Endothelial cell of umbilical vein (primary cell): ENCODE results near the gene RIMS3. TPM values are rescaled to one million over a fixed set of nuclear protein-coding genes. Genes with fewer than 3 reads are reported as not detected.

Source experiments
- BruUV-seq: library from RNA; stranded (reverse); fragments of 400-500 nt; replicated peaks from 2 replicates; lab custom pipeline; 2021; lab: Mats Ljungman, UMichigan
- CTCF ChIA-PET: fragments of 300-600, 350-600 bp; sonication (Branson Sonifier 250); formaldehyde crosslinking; loops from one replicate; lab custom pipeline; 2021; ENCODE audit warnings: antibody characterized with exemption, inconsistent platforms; lab: Charles Lee
- POLR2A ChIA-PET: fragments of 300-600, 350-600 bp; sonication (Branson Sonifier 250); formaldehyde crosslinking; loops from one replicate; lab custom pipeline; 2021; ENCODE audit warnings: antibody characterized with exemption, inconsistent platforms; lab: Charles Lee
- DNase-seq: peaks from one replicate; pipeline ENCODE4 v3.0.0-alpha.2; 2011; ENCODE audit warnings: low read depth, low spot score
- FAIRE-seq: peaks from 2 replicates; lab custom pipeline; 2011; peaks lifted over from hg19 to GRCh38; lab: Jason Lieb, UNC
- H2AFZ ChIP-seq: 2 replicates; pipeline ENCODE4 v1.6.0; 2012; ENCODE audit warnings: low read depth, low read length, control low read depth, inconsistent platforms
- H3K27ac ChIP-seq: 2 replicates; pipeline ENCODE4 v1.5.1; 2011; ENCODE audit warnings: low read depth, mild to moderate bottlenecking, control low read depth, low read length, moderate library complexity; ENCODE audit not compliant: insufficient read depth
- H3K27me3 ChIP-seq, 2 experiments: 2 replicates each; pipeline versions ENCODE4 v1.6.0 to v1.6.1; 2011; ENCODE audit warnings: low read length in 2 of 2, mixed read lengths in 1 of 2; ENCODE audit not compliant: control insufficient read depth in 2 of 2, insufficient read depth in 2 of 2
- H3K36me3 ChIP-seq, 2 experiments: 2 replicates in 1 of 2; 3 replicates in 1 of 2; pipeline ENCODE4 v1.5.1; 2011; ENCODE audit warnings: low read length in 2 of 2, mild to moderate bottlenecking in 1 of 2, moderate library complexity in 1 of 2; ENCODE audit not compliant: control insufficient read depth in 2 of 2, insufficient read depth in 2 of 2; ENCODE audit errors: extremely low read depth in 1 of 2
- H3K4me1 ChIP-seq: 3 replicates; pipeline ENCODE4 v1.5.1; 2011; ENCODE audit warnings: mild to moderate bottlenecking, low read length; ENCODE audit not compliant: control insufficient read depth, insufficient read depth; ENCODE audit errors: extremely low read depth
- H3K4me2 ChIP-seq: 2 replicates; pipeline ENCODE4 v1.6.1; 2011; ENCODE audit warnings: low read length, control low read depth, mixed read lengths; ENCODE audit not compliant: insufficient read depth
- H3K4me3 ChIP-seq, 3 experiments: fragments of 200-600 bp in 1 of 3; sonication (generic), shearing (Covaris generic) in 1 of 3; replicated peaks in 1 of 3; 2 replicates each; pipeline ENCODE4 v1.5.1; 2011 to 2016; ENCODE audit warnings: control low read depth in 3 of 3, low read length in 3 of 3, mild to moderate bottlenecking in 2 of 3, inconsistent platforms in 1 of 3, low read depth in 1 of 3, moderate library complexity in 1 of 3; ENCODE audit not compliant: insufficient read depth in 1 of 3
- H3K79me2 ChIP-seq: 2 replicates; pipeline ENCODE4 v1.6.0; 2012; ENCODE audit warnings: low read length, inconsistent platforms; ENCODE audit not compliant: control insufficient read depth, insufficient read depth
- H3K9ac ChIP-seq: replicated peaks from 2 replicates; pipeline ENCODE3; 2011; ENCODE audit warnings: low read length, control low read depth; ENCODE audit not compliant: insufficient read depth; ENCODE audit errors: extremely low read depth
- H3K9me1 ChIP-seq: replicated peaks from 3 replicates; pipeline ENCODE4 v1.6.0; 2011; ENCODE audit warnings: mild to moderate bottlenecking, low read length; ENCODE audit not compliant: control insufficient read depth, insufficient read depth; ENCODE audit errors: extremely low read depth
- H3K9me3 ChIP-seq: replicated peaks from 2 replicates; pipeline ENCODE4 v1.5.1; 2012; ENCODE audit warnings: low read length, inconsistent platforms; ENCODE audit not compliant: control insufficient read depth, insufficient read depth
- H4K20me1 ChIP-seq: replicated peaks from 2 replicates; pipeline ENCODE3; 2011; ENCODE audit warnings: mild to moderate bottlenecking, low read length; ENCODE audit not compliant: control insufficient read depth, insufficient read depth; ENCODE audit errors: extremely low read depth
- EZH2 ChIP-seq: IDR thresholded peaks from 2 replicates; pipeline ENCODE4 v1.6.1; 2012; ENCODE audit warnings: borderline replicate concordance, low read depth, mild to moderate bottlenecking, moderate library complexity, low read length, inconsistent platforms; ENCODE audit not compliant: severe bottlenecking
- FOS ChIP-seq: IDR thresholded peaks from 2 replicates; pipeline ENCODE4 v1.6.1; 2011; ENCODE audit warnings: mild to moderate bottlenecking, low read length, moderate library complexity, borderline replicate concordance; ENCODE audit not compliant: insufficient read depth
- GATA2 ChIP-seq: IDR thresholded peaks from 2 replicates; pipeline ENCODE4 v1.7.0; 2011; ENCODE audit warnings: low read depth, mild to moderate bottlenecking, moderate library complexity, mixed read lengths, low read length; ENCODE audit not compliant: insufficient read length, insufficient read depth
- MYC ChIP-seq: IDR thresholded peaks from one replicate; pipeline ENCODE4 v1.6.1; 2011; ENCODE audit warnings: mild to moderate bottlenecking, low read depth, low read length
- POLR2AphosphoS5 ChIP-seq: IDR thresholded peaks from 2 replicates; pipeline ENCODE4 v1.6.1; 2012; ENCODE audit warnings: low read depth, mild to moderate bottlenecking, control low read depth, low read length, moderate library complexity; ENCODE audit not compliant: insufficient read depth
- dilution Hi-C: fragments of 300-500 bp; cut with MboI; formaldehyde crosslinking; loops from one replicate; pipeline ENCODE4 v1.15.0; 2019; ENCODE audit warnings: low sequenced_read_pairs; ENCODE audit not compliant: extremely low pct_ligation_motif_present
- intact Hi-C: fragments of 100-400 bp; cut with micrococcal nuclease; formaldehyde crosslinking; loops from one replicate; pipeline ENCODE4 v1.10.0; 2022
- polyA plus RNA-seq, 4 experiments: library from polyadenylated mRNA; depleted of rRNA in 3 of 4; stranded (reverse) in 3 of 4; unstranded in 1 of 4; fragments of >200 nt; gene quantifications; 2 replicates each; pipeline versions ENCODE4 v1.2.1 to v1.2.3, GENCODE V29; 2011 to 2012; ENCODE audit warnings: missing spikeins in 1 of 4
- total RNA-seq: library from RNA; stranded (reverse); gene quantifications from 2 replicates; pipeline ENCODE4 v1.2.3, GENCODE V29; 2021
- TF ChIP-seq, protein P1 (sequence below): IDR thresholded peaks from 2 replicates; pipeline ENCODE4 v1.6.1; 2011; ENCODE audit not compliant: insufficient read depth, insufficient read length
- TF ChIP-seq, protein P2 (sequence below), 2 donors: IDR thresholded peaks; 1 replicate in 1 of 2; 2 replicates in 1 of 2; pipeline ENCODE4 v1.5.1; 2011; ENCODE audit warnings: low read length in 2 of 2, mild to moderate bottlenecking in 2 of 2, moderate library complexity in 2 of 2, control low read depth in 1 of 2, inconsistent platforms in 1 of 2, low read depth in 1 of 2; ENCODE audit not compliant: insufficient read depth in 1 of 2; ENCODE audit errors: extremely low read depth in 1 of 2

RIMS3 gene
- total and polyA plus RNA-seq, 2 donors (not counting 3 experiments of a cell fraction or from before 2014, with no cell fraction given) = 0.14 to 0.15 TPM

DNA sequence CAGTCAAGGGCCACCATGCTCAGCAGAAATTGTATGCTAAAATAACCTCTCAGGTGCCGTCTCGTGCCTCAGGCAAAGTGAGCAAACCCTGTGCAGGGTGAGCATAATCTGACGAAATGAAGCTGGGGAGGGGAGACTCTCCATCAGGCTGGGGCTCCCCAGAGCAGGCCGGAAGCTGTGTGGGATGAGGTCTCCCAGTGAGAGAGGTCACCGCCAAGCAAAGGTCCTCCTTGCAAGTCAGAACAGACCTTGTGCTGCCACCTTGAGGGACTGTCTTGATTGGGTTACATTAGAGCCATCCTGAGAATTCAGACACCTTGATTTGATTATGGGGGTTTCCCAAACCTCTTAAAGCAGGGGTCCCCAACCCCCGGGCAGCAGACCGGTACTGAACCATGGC lies 69.9 kb downstream of the RIMS3 start:
- CTCF ChIA-PET = interaction anchor here (1.3 kb wide), 1 partner anchor 63 kb away, joined by 6 read pairs; no protein-coding TSS in a partner anchor

DNA sequence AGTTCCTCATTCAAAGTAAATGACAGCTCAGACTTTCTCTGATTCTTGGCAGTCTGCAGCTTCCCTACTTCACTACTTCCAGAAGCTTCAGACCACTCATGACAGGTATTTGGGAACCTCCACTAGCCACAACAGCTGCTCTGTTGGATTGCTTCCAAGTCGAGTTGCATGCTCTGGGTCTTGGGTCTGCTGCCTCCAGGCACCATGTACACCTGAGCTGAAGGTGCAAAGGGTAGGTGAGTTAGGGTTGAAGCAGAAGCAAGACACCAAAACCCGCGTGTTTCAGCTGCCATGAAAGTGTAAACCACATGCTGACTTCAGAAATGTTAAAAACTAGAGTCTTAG lies 71.3 kb downstream of the RIMS3 start:
- H3K4me3 ChIP-seq = no peak overlapping the region
- H3K27me3 ChIP-seq = no peaks in the 10 kb centered on the region
- dilution Hi-C loops (no loop called here), intact Hi-C loops (no loop called here)
- no peak for TF ChIP-seq MYC
- no peak for TF ChIP-seq EZH2
- no peak for TF ChIP-seq FOS
- TF ChIP-seq, protein P1, sequence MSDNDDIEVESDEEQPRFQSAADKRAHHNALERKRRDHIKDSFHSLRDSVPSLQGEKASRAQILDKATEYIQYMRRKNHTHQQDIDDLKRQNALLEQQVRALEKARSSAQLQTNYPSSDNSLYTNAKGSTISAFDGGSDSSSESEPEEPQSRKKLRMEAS = no peak
- no peaks in the 10 kb centered on the region for H4K20me1 ChIP-seq
- ChIA-PET CTCF (interaction anchor here (1.3 to 2.8 kb wide), 2 partner anchors 61 to 180 kb away, joined by 3 to 12 read pairs; no protein-coding TSS in a partner anchor), POLR2A (no interaction called here)
- H3K4me1 ChIP-seq = no peaks in the 10 kb centered on the region
- no TSS peak for BruUV-seq
- no peak overlapping the region for H3K27ac ChIP-seq
- no peaks in the 10 kb centered on the region for H3K9me3 ChIP-seq
- no peaks in the 10 kb centered on the region for H3K9me1 ChIP-seq
- no peak for FAIRE-seq
- no peak overlapping the region for H3K4me2 ChIP-seq
- no peak overlapping the region for H3K9ac ChIP-seq
- H3K79me2 ChIP-seq = no peaks in the 10 kb centered on the region
- no peaks in the 10 kb centered on the region for H3K36me3 ChIP-seq
- no peak overlapping the region for H2AFZ ChIP-seq
- no peak for DNase-seq

More for the DNA sequence above, 69.9 kb downstream of the RIMS3 start:
- H3K4me2 ChIP-seq = no peak overlapping the region
- no peaks in the 10 kb centered on the region for H3K27me3 ChIP-seq
- dilution Hi-C loops (no loop called here), intact Hi-C loops (no loop called here)
- H3K4me1 ChIP-seq = no peaks in the 10 kb centered on the region
- no peaks in the 10 kb centered on the region for H3K9me3 ChIP-seq
- H2AFZ ChIP-seq = no peak overlapping the region
- POLR2A ChIA-PET = no interaction called here
- no peak for DNase-seq
- no peak overlapping the region for H3K27ac ChIP-seq
- no peak overlapping the region for H3K4me3 ChIP-seq
- no peak for FAIRE-seq
- no peaks in the 10 kb centered on the region for H4K20me1 ChIP-seq
- H3K9ac ChIP-seq = no peak overlapping the region
- TF ChIP-seq FOS = no peak
- TF ChIP-seq GATA2 = no peak
- TF ChIP-seq POLR2AphosphoS5 = no peak
- TF ChIP-seq, protein P2, sequence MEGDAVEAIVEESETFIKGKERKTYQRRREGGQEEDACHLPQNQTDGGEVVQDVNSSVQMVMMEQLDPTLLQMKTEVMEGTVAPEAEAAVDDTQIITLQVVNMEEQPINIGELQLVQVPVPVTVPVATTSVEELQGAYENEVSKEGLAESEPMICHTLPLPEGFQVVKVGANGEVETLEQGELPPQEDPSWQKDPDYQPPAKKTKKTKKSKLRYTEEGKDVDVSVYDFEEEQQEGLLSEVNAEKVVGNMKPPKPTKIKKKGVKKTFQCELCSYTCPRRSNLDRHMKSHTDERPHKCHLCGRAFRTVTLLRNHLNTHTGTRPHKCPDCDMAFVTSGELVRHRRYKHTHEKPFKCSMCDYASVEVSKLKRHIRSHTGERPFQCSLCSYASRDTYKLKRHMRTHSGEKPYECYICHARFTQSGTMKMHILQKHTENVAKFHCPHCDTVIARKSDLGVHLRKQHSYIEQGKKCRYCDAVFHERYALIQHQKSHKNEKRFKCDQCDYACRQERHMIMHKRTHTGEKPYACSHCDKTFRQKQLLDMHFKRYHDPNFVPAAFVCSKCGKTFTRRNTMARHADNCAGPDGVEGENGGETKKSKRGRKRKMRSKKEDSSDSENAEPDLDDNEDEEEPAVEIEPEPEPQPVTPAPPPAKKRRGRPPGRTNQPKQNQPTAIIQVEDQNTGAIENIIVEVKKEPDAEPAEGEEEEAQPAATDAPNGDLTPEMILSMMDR (IDR thresholded peaks at IDR 0.05; ENCODE audit: extremely low read depth in 1 of 2, insufficient read depth in 1 of 2, low read depth in 1 of 2, low read length in 2 of 2) = no peak
- no peaks in the 10 kb centered on the region for H3K79me2 ChIP-seq
- no peaks in the 10 kb centered on the region for H3K9me1 ChIP-seq
- no peaks in the 10 kb centered on the region for H3K36me3 ChIP-seq
- BruUV-seq = no TSS peak
